Right ventricle myocardium inferior (tissue), 1 donor: ENCODE results near the gene SLC22A6. TPM values are rescaled to one million over a fixed set of nuclear protein-coding genes. Genes with fewer than 3 reads are reported as not detected.

Experiments
- ATAC-seq: fragments of 200-7000 bp; cut with Tn5 transposase; one replicate; pipeline ENCODE4 v1.9.1; 2020; ENCODE audit warnings: mild to moderate bottlenecking, moderate library complexity
- DNase-seq: peaks from one replicate; pipeline ENCODE4 v3.0.0; 2021; ENCODE audit errors: missing footprints
- intact Hi-C: fragments of 100-400 bp; cut with DNase I; formaldehyde crosslinking; loops from one replicate; pipeline ENCODE4 v1.11.0; 2022
- long read RNA-seq: library from polyadenylated mRNA; unstranded; transcript quantifications from one replicate; pipeline ENCODE4 v2.0.0, GENCODE V29; 2021
- total RNA-seq: library from RNA; stranded (reverse); fragmentation: NEBNext Ultra II Directional; extraction: Animal tissue kit (Norgen Biotek cat#: 25700); gene quantifications from one replicate; pipeline ENCODE4 v1.2.1, GENCODE V29; 2021
- donor health status: DM: no; HTN: yes; CAD: no; lungs with severe emphysema.

The SLC22A6 gene
- total RNA-seq = not detected
- long read RNA-seq = 0 reads

- intact Hi-C loops = no loop called here
- DNase-seq (no peak), ATAC-seq (no peak)
Measured at GRCh38 chr11:62984451-62984991, at the start of gene SLC22A6. SLC22A6 (minus strand) TSS chr11:62984967; CDS start chr11:62984690, 277 bp downstream.

GRCh38 chr11:63032457-63032856 lies 47.7 kb upstream of the SLC22A6 start:
- intact Hi-C loops = loop anchor here (10.0 kb wide), 1 partner anchor 602 kb away; no protein-coding TSS in a partner anchor
- ATAC-seq (no peak), DNase-seq (no peak)

- DNase-seq (peak; percentile 92), ATAC-seq (peak; percentile 89)
- intact Hi-C loops = loop anchor here (1.0 kb wide), 1 partner anchor 118 kb away; no protein-coding TSS in a partner anchor
Measured at GRCh38 chr11:63023841-63024648, 39.3 kb upstream of the SLC22A6 start.

GRCh38 chr11:63023222-63023814 lies 38.6 kb upstream of the SLC22A6 start:
- intact Hi-C loops = no loop called here
- no peak for ATAC-seq

GRCh38 chr11:63022441-63022840 lies 37.7 kb upstream of the SLC22A6 start:
- ATAC-seq = no peak
- intact Hi-C loops = no loop called here
- DNase-seq = no peak

More at GRCh38 chr11:63023222-63023814, 38.6 kb upstream of the SLC22A6 start:
- DNase-seq = no peak

- intact Hi-C loops = no loop called here
- DNase-seq = no peak
Measured at GRCh38 chr11:63020671-63021291, 36.0 kb upstream of the SLC22A6 start.

GRCh38 chr11:63019506-63019905 lies 34.7 kb upstream of the SLC22A6 start:
- no peak for ATAC-seq
- intact Hi-C loops = no loop called here

More at GRCh38 chr11:63020671-63021291, 36.0 kb upstream of the SLC22A6 start:
- no peak for ATAC-seq

GRCh38 chr11:63017306-63017974 lies 32.7 kb upstream of the SLC22A6 start:
- DNase-seq = no peak
- intact Hi-C loops = no loop called here
- no peak for ATAC-seq

More at GRCh38 chr11:63019506-63019905, 34.7 kb upstream of the SLC22A6 start:
- DNase-seq = no peak

- intact Hi-C loops = no loop called here
- ATAC-seq (no peak), DNase-seq (no peak)
Measured at GRCh38 chr11:63015521-63016215, 30.9 kb upstream of the SLC22A6 start, which contains the start of gene SLC22A8. SLC22A8 (minus strand) TSS chr11:63015841; CDS start chr11:63014958, 883 bp downstream.

GRCh38 chr11:63014408-63015055 lies 29.8 kb upstream of the SLC22A6 start:
- ATAC-seq = no peak
- intact Hi-C loops = no loop called here
- DNase-seq = no peak

- DNase-seq (no peak), ATAC-seq (no peak)
- intact Hi-C loops = no loop called here
Measured at GRCh38 chr11:63012839-63013238, 28.1 kb upstream of the SLC22A6 start.

GRCh38 chr11:63012430-63012829 lies 27.7 kb upstream of the SLC22A6 start:
- DNase-seq (no peak), ATAC-seq (no peak)
- intact Hi-C loops = no loop called here

GRCh38 chr11:63010934-63011439 lies 26.2 kb upstream of the SLC22A6 start:
- ATAC-seq (no peak), DNase-seq (no peak)
- intact Hi-C loops = no loop called here

GRCh38 chr11:63007920-63008319 lies 23.2 kb upstream of the SLC22A6 start:
- intact Hi-C loops = no loop called here
- ATAC-seq = no peak
- no peak for DNase-seq

- intact Hi-C loops = no loop called here
- DNase-seq (no peak), ATAC-seq (no peak)
Measured at GRCh38 chr11:63001456-63001855, 16.7 kb upstream of the SLC22A6 start.

- intact Hi-C loops = no loop called here
- DNase-seq = no peak
- no peak for ATAC-seq
Measured at GRCh38 chr11:62999649-63000048, 14.9 kb upstream of the SLC22A6 start.

GRCh38 chr11:62999156-62999555 lies 14.4 kb upstream of the SLC22A6 start:
- DNase-seq (no peak), ATAC-seq (no peak)
- intact Hi-C loops = no loop called here
